ENCODE results near the gene HOXD8.

DNA sequence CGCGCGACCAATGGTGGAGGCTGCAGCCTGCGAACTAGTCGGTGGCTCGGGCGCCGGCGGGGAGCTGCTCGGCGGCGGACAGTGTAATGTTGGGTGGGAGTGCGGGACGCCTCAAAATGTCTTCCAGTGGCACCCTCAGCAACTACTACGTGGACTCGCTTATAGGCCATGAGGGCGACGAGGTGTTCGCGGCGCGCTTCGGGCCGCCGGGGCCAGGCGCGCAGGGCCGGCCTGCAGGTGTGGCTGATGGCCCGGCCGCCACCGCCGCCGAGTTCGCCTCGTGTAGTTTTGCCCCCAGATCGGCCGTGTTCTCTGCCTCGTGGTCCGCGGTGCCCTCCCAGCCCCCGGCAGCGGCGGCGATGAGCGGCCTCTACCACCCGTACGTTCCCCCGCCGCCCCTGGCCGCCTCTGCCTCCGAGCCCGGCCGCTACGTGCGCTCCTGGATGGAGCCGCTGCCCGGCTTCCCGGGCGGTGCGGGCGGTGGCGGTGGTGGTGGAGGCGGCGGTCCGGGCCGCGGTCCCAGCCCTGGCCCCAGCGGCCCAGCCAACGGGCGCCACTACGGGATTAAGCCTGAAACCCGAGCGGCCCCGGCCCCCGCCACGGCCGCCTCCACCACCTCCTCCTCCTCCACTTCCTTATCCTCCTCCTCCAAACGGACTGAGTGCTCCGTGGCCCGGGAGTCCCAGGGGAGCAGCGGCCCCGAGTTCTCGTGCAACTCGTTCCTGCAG, 6.7 kb upstream of the HOXD8 start, which contains the start of gene HOXD9:
- TF ChIP-seq EZH2phosphoT487 (IDR thresholded peaks at IDR 0.05; ENCODE audit: insufficient read depth, low read depth) (no peak), EZH2 (IDR thresholded peaks at IDR 0.05; ENCODE audit: insufficient read depth, poor library complexity, severe bottlenecking) (no peak)
